IPS-11a (cell line): Measurements from ENCODE around the gene CKS2.
A peak's percentile ranks its signal among the peaks of the same experiment; 100 is the strongest.
"Not testable (repeated sequence)": the region's sequence is repeated elsewhere in the genome, so short reads cannot be mapped to it uniquely, and the experiment has no call there.

Experiments used
- H3K4me3 ChIP-seq: one replicate; pipeline ENCODE4 v1.5.1; 2013; ENCODE audit warnings: low read depth, low read length, control low read depth

Gene CKS2

GRCh38 chr9:89309608-89310474, 1.2 kb upstream of the CKS2 start:
- H3K4me3 ChIP-seq = peak overlapping the region; percentile 82

GRCh38 chr9:89311346-89312221, 589 bp downstream of the CKS2 start:
- H3K4me3 ChIP-seq = peak overlapping the region; percentile 74

- H3K4me3 ChIP-seq = peak overlapping the region; percentile 74
Measured at GRCh38 chr9:89312222-89312571, 1.2 kb downstream of the CKS2 start.

GRCh38 chr9:89313842-89314241, 2.8 kb downstream of the CKS2 start:
- no peak overlapping the region for H3K4me3 ChIP-seq

GRCh38 chr9:89314955-89315354, 4.0 kb downstream of the CKS2 start:
- H3K4me3 ChIP-seq = no peak overlapping the region

GRCh38 chr9:89315482-89315881, 4.5 kb downstream of the CKS2 start:
- no peak overlapping the region for H3K4me3 ChIP-seq

- peak overlapping the region; percentile 55 for H3K4me3 ChIP-seq
Measured at GRCh38 chr9:89317282-89317681, 6.3 kb downstream of the CKS2 start.

GRCh38 chr9:89318123-89319014, 7.4 kb downstream of the CKS2 start, which contains the start of gene SECISBP2:
Gene SECISBP2 (plus strand): TSS chr9:89318500. CDS start chr9:89318577, 77 bp downstream.
- peak within 1 kb of the TSS; percentile 55 for H3K4me3 ChIP-seq

GRCh38 chr9:89319015-89319905, 8.3 kb downstream of the CKS2 start:
- H3K4me3 ChIP-seq = peak overlapping the region; percentile 55

GRCh38 chr9:89323390-89323789, 12.4 kb downstream of the CKS2 start:
- H3K4me3 ChIP-seq = no peak overlapping the region

- no peak overlapping the region for H3K4me3 ChIP-seq
Measured at GRCh38 chr9:89325733-89326132, 14.7 kb downstream of the CKS2 start.

- no peak overlapping the region for H3K4me3 ChIP-seq
Measured at GRCh38 chr9:89328064-89328463, 17.1 kb downstream of the CKS2 start.

GRCh38 chr9:89329917-89330316, 18.9 kb downstream of the CKS2 start:
- no peak overlapping the region for H3K4me3 ChIP-seq

- no peak overlapping the region for H3K4me3 ChIP-seq
Measured at GRCh38 chr9:89330513-89330912, 19.5 kb downstream of the CKS2 start.

GRCh38 chr9:89339807-89340206, 28.8 kb downstream of the CKS2 start:
- H3K4me3 ChIP-seq = no peak overlapping the region

GRCh38 chr9:89340332-89340731, 29.3 kb downstream of the CKS2 start:
- H3K4me3 ChIP-seq = no peak overlapping the region

- no peak overlapping the region for H3K4me3 ChIP-seq
Measured at GRCh38 chr9:89342213-89342612, 31.2 kb downstream of the CKS2 start.

- H3K4me3 ChIP-seq = no peak overlapping the region
Measured at GRCh38 chr9:89342948-89343347, 32.0 kb downstream of the CKS2 start.

- H3K4me3 ChIP-seq = not testable (repeated sequence)
Measured at GRCh38 chr9:89343812-89344211, 32.8 kb downstream of the CKS2 start.

GRCh38 chr9:89345476-89345875, 34.5 kb downstream of the CKS2 start:
- H3K4me3 ChIP-seq = no peak overlapping the region
